NCI-H82 (cell line): ENCODE results near the gene TYROBP.
"Not testable (repeated sequence)": the region's sequence is repeated elsewhere in the genome, so short reads cannot be mapped to it uniquely, and the experiment has no call there.

Source experiments
- DNase-seq: peaks from one replicate; lab custom pipeline; 2025; lab: John Stamatoyannopoulos, UW

The TYROBP gene

GRCh38 chr19:35931874-35932202 lies 23.7 kb upstream of the TYROBP start:
- no peak for DNase-seq

- peak; percentile 100 for DNase-seq
Observed at GRCh38 chr19:35931161-35931873, 23.2 kb upstream of the TYROBP start.

- no peak for DNase-seq
Observed at GRCh38 chr19:35929876-35930275, 21.8 kb upstream of the TYROBP start.

GRCh38 chr19:35928507-35928906 lies 20.4 kb upstream of the TYROBP start:
- no peak for DNase-seq

- DNase-seq: no peak
Observed at GRCh38 chr19:35925501-35925900, 17.4 kb upstream of the TYROBP start.

- DNase-seq: no peak
Observed at GRCh38 chr19:35921012-35921411, 12.9 kb upstream of the TYROBP start.

- no peak for DNase-seq
Observed at GRCh38 chr19:35919306-35919705, 11.2 kb upstream of the TYROBP start.

GRCh38 chr19:35915443-35915842 lies 7.3 kb upstream of the TYROBP start:
- no peak for DNase-seq

- no peak for DNase-seq
Observed at GRCh38 chr19:35913589-35913988, 5.5 kb upstream of the TYROBP start.

- DNase-seq: no peak
Observed at GRCh38 chr19:35911790-35912189, 3.7 kb upstream of the TYROBP start.

GRCh38 chr19:35911173-35911572 lies 3.1 kb upstream of the TYROBP start:
- peak; percentile 13 for DNase-seq

GRCh38 chr19:35910355-35910754 lies 2.3 kb upstream of the TYROBP start:
- not testable (repeated sequence) for DNase-seq

- no peak for DNase-seq
Observed at GRCh38 chr19:35909684-35910035, 1.6 kb upstream of the TYROBP start.

- peak; percentile 26 for DNase-seq
Observed at GRCh38 chr19:35908973-35909683, 1.0 kb upstream of the TYROBP start.

- peak; percentile 16 for DNase-seq
Observed at GRCh38 chr19:35907377-35907745, 734 bp downstream of the TYROBP start.

- no peak for DNase-seq
Observed at GRCh38 chr19:35905178-35905727, 2.8 kb downstream of the TYROBP start.

- no peak for DNase-seq
Observed at GRCh38 chr19:35904311-35905068, 3.6 kb downstream of the TYROBP start.

GRCh38 chr19:35903550-35904179 lies 4.4 kb downstream of the TYROBP start:
- DNase-seq: peak; percentile 65

- DNase-seq: no peak
Observed at GRCh38 chr19:35902870-35903475, 5.1 kb downstream of the TYROBP start.

GRCh38 chr19:35901854-35902661 lies 6.0 kb downstream of the TYROBP start, which contains the start of gene HCST:
Gene HCST (plus strand): TSS chr19:35902529. CDS start chr19:35902594, 65 bp downstream.
- peak; percentile 14 for DNase-seq

- no peak for DNase-seq
Observed at GRCh38 chr19:35901055-35901644, 6.9 kb downstream of the TYROBP start.
